MM.1S (cell line): Measurements from ENCODE around the gene ITSN2.

Experiments used
- DNase-seq: peaks from one replicate; pipeline ENCODE4 v3.0.0-alpha.2; 2015
- H2AFZ ChIP-seq: fragments of 300-600 bp; sonication (generic); 2 replicates; pipeline ENCODE4 v1.6.0; 2016; ENCODE audit warnings: antibody characterized with exemption, low read length
- H3F3A ChIP-seq: fragments of 300-600 bp; sonication (generic); 2 replicates; pipeline ENCODE4 v1.6.1; 2016; ENCODE audit warnings: mild to moderate bottlenecking, antibody characterized with exemption, low read length, moderate library complexity, mixed read lengths; ENCODE audit not compliant: insufficient read depth
- H3K27ac ChIP-seq: fragments of 300-600 bp; sonication (generic); 2 replicates; pipeline ENCODE4 v1.5.1; 2016; ENCODE audit warnings: mild to moderate bottlenecking, low read length
- H3K27me3 ChIP-seq: fragments of 300-600 bp; sonication (generic); replicated peaks from 2 replicates; pipeline ENCODE4 v1.6.0; 2016; ENCODE audit warnings: low read length; ENCODE audit not compliant: insufficient read depth
- H3K36me3 ChIP-seq: fragments of 300-600 bp; sonication (generic); replicated peaks from 2 replicates; pipeline ENCODE4 v1.6.1; 2016; ENCODE audit warnings: mild to moderate bottlenecking, low read length, mixed read lengths; ENCODE audit not compliant: insufficient read depth
- H3K4me1 ChIP-seq: fragments of 300-600 bp; sonication (generic); 2 replicates; pipeline ENCODE4 v1.6.1; 2016; ENCODE audit warnings: low read length, mixed read lengths
- H3K4me2 ChIP-seq: fragments of 300-600 bp; sonication (generic); 2 replicates; pipeline ENCODE4 v1.6.0; 2016; ENCODE audit warnings: low read depth, low read length
- H3K4me3 ChIP-seq: fragments of 300-600 bp; sonication (generic); 2 replicates; pipeline ENCODE4 v1.5.1; 2016; ENCODE audit warnings: low read length, mixed read lengths
- H3K79me2 ChIP-seq: fragments of 300-600 bp; sonication (generic); 2 replicates; pipeline ENCODE4 v1.6.1; 2016; ENCODE audit warnings: mixed run types, low read length, mixed read lengths
- H3K9ac ChIP-seq: fragments of 300-600 bp; sonication (generic); 2 replicates; pipeline ENCODE4 v1.6.1; 2016; ENCODE audit warnings: low read length, mixed read lengths
- H3K9me2 ChIP-seq: fragments of 300-600 bp; sonication (generic); replicated peaks from 2 replicates; pipeline ENCODE4 v1.6.1; 2016; ENCODE audit warnings: mild to moderate bottlenecking, low read length, mixed read lengths; ENCODE audit not compliant: insufficient read depth
- H3K9me3 ChIP-seq: fragments of 300-600 bp; sonication (generic); replicated peaks from 2 replicates; pipeline ENCODE4 v1.6.1; 2016; ENCODE audit warnings: mild to moderate bottlenecking, low read length, mixed read lengths; ENCODE audit not compliant: insufficient read depth
- H4K20me1 ChIP-seq: fragments of 300-600 bp; sonication (generic); 2 replicates; pipeline ENCODE4 v1.6.1; 2016; ENCODE audit warnings: mild to moderate bottlenecking, low read length, moderate library complexity, mixed read lengths; ENCODE audit not compliant: insufficient read depth
- CTCF ChIP-seq: fragments of 300-600 bp; sonication (generic); IDR thresholded peaks from 2 replicates; pipeline ENCODE4 v1.5.1; 2016; ENCODE audit warnings: antibody characterized with exemption, low read length, mixed read lengths
- EZH2 ChIP-seq: fragments of 300-600 bp; sonication (generic); optimal IDR thresholded peaks from 2 replicates; pipeline ENCODE3; 2017; ENCODE audit warnings: low read depth, mild to moderate bottlenecking, antibody characterized with exemption, low read length, mixed read lengths
- EZH2phosphoT487 ChIP-seq: fragments of 300-600 bp; sonication (generic); IDR thresholded peaks from 2 replicates; pipeline ENCODE4 v1.6.1; 2018; ENCODE audit warnings: antibody characterized with exemption, low read length

ITSN2 gene

GRCh38 chr2:24380820-24381219, 20.5 kb upstream of the ITSN2 start:
- TF ChIP-seq EZH2phosphoT487 (no peak), EZH2 (no peak), CTCF (no peak)
- H3K9me3 ChIP-seq: no peaks in the 10 kb centered on the region
- H4K20me1 ChIP-seq: no peaks in the 10 kb centered on the region
- no peak overlapping the region for H2AFZ ChIP-seq
- H3F3A ChIP-seq: no peaks in the 10 kb centered on the region
- no peak overlapping the region for H3K4me3 ChIP-seq
- no peaks in the 10 kb centered on the region for H3K9me2 ChIP-seq
- no peak overlapping the region for H3K4me2 ChIP-seq
- no peaks in the 10 kb centered on the region for H3K36me3 ChIP-seq
- no peak overlapping the region for H3K9ac ChIP-seq
- no peaks in the 10 kb centered on the region for H3K27me3 ChIP-seq
- no peak overlapping the region for H3K27ac ChIP-seq
- no peaks in the 10 kb centered on the region for H3K4me1 ChIP-seq
- no peak for DNase-seq
- no peaks in the 10 kb centered on the region for H3K79me2 ChIP-seq

GRCh38 chr2:24375349-24376087, 15.2 kb upstream of the ITSN2 start:
- no peak overlapping the region for H2AFZ ChIP-seq
- no peaks in the 10 kb centered on the region for H3K27me3 ChIP-seq
- no peaks in the 10 kb centered on the region for H4K20me1 ChIP-seq
- H3K9ac ChIP-seq: no peak overlapping the region
- no peaks in the 10 kb centered on the region for H3K9me2 ChIP-seq
- H3K27ac ChIP-seq: no peak overlapping the region
- no peak overlapping the region for H3K4me2 ChIP-seq
- no peaks in the 10 kb centered on the region for H3K4me1 ChIP-seq
- H3K9me3 ChIP-seq: no peaks in the 10 kb centered on the region
- no peak for DNase-seq
- H3K36me3 ChIP-seq: no peaks in the 10 kb centered on the region
- H3K79me2 ChIP-seq: no peaks in the 10 kb centered on the region
- no peaks in the 10 kb centered on the region for H3F3A ChIP-seq
- no peak overlapping the region for H3K4me3 ChIP-seq
- TF ChIP-seq EZH2: no peak
- TF ChIP-seq CTCF: no peak
- TF ChIP-seq EZH2phosphoT487: no peak

GRCh38 chr2:24374301-24374700, 14.0 kb upstream of the ITSN2 start:
- no peaks in the 10 kb centered on the region for H3F3A ChIP-seq
- H3K79me2 ChIP-seq: no peaks in the 10 kb centered on the region
- H2AFZ ChIP-seq: no peak overlapping the region
- H4K20me1 ChIP-seq: no peaks in the 10 kb centered on the region
- no peak overlapping the region for H3K9ac ChIP-seq
- H3K4me1 ChIP-seq: no peaks in the 10 kb centered on the region
- DNase-seq: no peak
- no peak for TF ChIP-seq EZH2phosphoT487
- no peak for TF ChIP-seq EZH2
- no peak for TF ChIP-seq CTCF
- H3K27me3 ChIP-seq: no peaks in the 10 kb centered on the region
- H3K36me3 ChIP-seq: no peaks in the 10 kb centered on the region
- no peak overlapping the region for H3K4me3 ChIP-seq
- H3K9me3 ChIP-seq: no peaks in the 10 kb centered on the region
- no peak overlapping the region for H3K4me2 ChIP-seq
- no peaks in the 10 kb centered on the region for H3K9me2 ChIP-seq
- no peak overlapping the region for H3K27ac ChIP-seq
